NCI-H774 (cell line): ENCODE results near the gene ABCA9.

Source experiments
- DNase-seq: peaks from one replicate; lab custom pipeline; 2025; lab: John Stamatoyannopoulos, UW

Gene ABCA9

GRCh38 chr17:69065113-69065512 is 4.4 kb upstream of the ABCA9 start:
- no peak for DNase-seq

- no peak for DNase-seq
Observed at GRCh38 chr17:69064476-69064875, 3.7 kb upstream of the ABCA9 start.

- no peak for DNase-seq
Observed at GRCh38 chr17:69064001-69064400, 3.3 kb upstream of the ABCA9 start.

GRCh38 chr17:69062860-69063581 is 2.3 kb upstream of the ABCA9 start:
- no peak for DNase-seq

- no peak for DNase-seq
Observed at GRCh38 chr17:69061721-69062556, 1.2 kb upstream of the ABCA9 start.

GRCh38 chr17:69059458-69060175 is 1.1 kb downstream of the ABCA9 start:
- DNase-seq = no peak

GRCh38 chr17:69058165-69058564 is 2.6 kb downstream of the ABCA9 start:
- no peak for DNase-seq

- no peak for DNase-seq
Observed at GRCh38 chr17:69057280-69057679, 3.4 kb downstream of the ABCA9 start.

GRCh38 chr17:69056179-69056823 is 4.4 kb downstream of the ABCA9 start:
- DNase-seq = no peak

GRCh38 chr17:69055334-69055733 is 5.4 kb downstream of the ABCA9 start:
- no peak for DNase-seq

GRCh38 chr17:69050999-69051775 is 9.5 kb downstream of the ABCA9 start:
- DNase-seq = no peak

- no peak for DNase-seq
Observed at GRCh38 chr17:69048634-69049033, 12.1 kb downstream of the ABCA9 start.

GRCh38 chr17:69047368-69048263 is 13.1 kb downstream of the ABCA9 start:
- no peak for DNase-seq

GRCh38 chr17:69046121-69046807 is 14.5 kb downstream of the ABCA9 start:
- DNase-seq = no peak

- DNase-seq = no peak
Observed at GRCh38 chr17:69045646-69046045, 15.1 kb downstream of the ABCA9 start.

GRCh38 chr17:69044371-69044770 is 16.4 kb downstream of the ABCA9 start:
- DNase-seq = no peak

- no peak for DNase-seq
Observed at GRCh38 chr17:69043098-69043734, 17.5 kb downstream of the ABCA9 start.

- no peak for DNase-seq
Observed at GRCh38 chr17:69042308-69042707, 18.4 kb downstream of the ABCA9 start.

- DNase-seq = no peak
Observed at GRCh38 chr17:69031839-69032238, 28.9 kb downstream of the ABCA9 start.
